ENCODE measurements around the gene OR2T10. TPM values are rescaled to one million over a fixed set of nuclear protein-coding genes. Genes with fewer than 3 reads are reported as not detected.

Gene OR2T10, protein sequence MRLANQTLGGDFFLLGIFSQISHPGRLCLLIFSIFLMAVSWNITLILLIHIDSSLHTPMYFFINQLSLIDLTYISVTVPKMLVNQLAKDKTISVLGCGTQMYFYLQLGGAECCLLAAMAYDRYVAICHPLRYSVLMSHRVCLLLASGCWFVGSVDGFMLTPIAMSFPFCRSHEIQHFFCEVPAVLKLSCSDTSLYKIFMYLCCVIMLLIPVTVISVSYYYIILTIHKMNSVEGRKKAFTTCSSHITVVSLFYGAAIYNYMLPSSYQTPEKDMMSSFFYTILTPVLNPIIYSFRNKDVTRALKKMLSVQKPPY
- not detected in 2 replicates for total RNA-seq

GRCh38 chr1:248597589-248597988 lies at the start of gene OR2T10:
TSS of gene OR2T10 (minus strand) at chr1:248597700. CDS start at chr1:248593768, 3,932 bp downstream.

DNA sequence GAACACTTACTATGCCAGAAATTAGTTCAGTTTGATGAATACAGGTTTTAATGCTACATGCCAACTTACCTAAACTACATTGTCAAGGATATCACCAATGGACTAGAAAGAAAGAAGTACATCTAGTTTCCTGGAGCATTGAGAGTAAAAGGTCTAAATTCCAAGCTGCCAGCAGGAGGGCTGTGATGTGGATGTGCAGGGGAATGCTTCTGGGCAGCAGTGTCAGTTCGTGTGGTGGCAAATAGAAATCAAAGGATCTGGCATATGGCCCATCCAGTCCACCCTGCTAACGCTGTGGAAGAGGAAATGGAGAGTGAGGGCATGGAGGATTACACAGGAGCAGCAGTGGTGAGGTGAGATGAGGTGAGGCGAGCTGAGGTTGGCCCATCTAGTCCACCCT lies 47.7 kb upstream of the OR2T10 start, which contains the start of gene OR2T35:
Gene OR2T35, minus strand, starts transcription at position 101 of the 400 bp plus-strand sequence. CDS start 6,020 bp downstream, outside the sequence.

DNA sequence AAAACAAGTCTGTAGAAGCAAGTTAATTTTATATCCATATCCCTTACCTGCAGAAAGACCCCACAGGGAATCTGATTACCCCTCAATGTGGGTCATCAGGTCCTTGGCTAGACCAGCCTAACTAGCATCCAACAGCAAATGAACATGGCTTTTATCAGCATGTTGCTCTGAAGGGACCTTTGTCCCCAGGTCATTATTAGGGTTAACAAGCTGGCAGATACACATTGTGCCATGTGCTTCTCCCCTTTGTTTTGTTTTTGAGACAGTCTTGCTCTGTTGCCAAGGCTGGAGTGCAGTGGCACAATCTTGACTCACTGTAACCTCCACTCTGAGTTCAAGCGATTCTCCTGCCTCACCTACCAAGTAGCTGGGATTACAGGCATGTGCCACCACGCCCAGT lies 37.5 kb upstream of the OR2T10 start, which contains the start of gene OR2T11:
Gene OR2T11, minus strand, starts transcription at position 101 of the 400 bp plus-strand sequence. CDS start 7,963 bp downstream, outside the sequence.

GRCh38 chr1:248574657-248575056 lies 22.8 kb downstream of the OR2T10 start, which contains the start of gene OR2T34:
TSS of gene OR2T34 (minus strand) at chr1:248574757. CDS start at chr1:248574757, 0 bp downstream.

GRCh38 chr1:248562672-248563071 lies 34.8 kb downstream of the OR2T10 start, which contains the start of gene OR2T29:
TSS of gene OR2T29 (minus strand) at chr1:248562772. CDS start at chr1:248559491, 3,281 bp downstream.

Other genes with a start within 250 kb of the OR2T10 start
- gene OR14C36, start 248.9 kb downstream of the OR2T10 start, total RNA-seq: not detected in 2 replicates
- not detected in 2 replicates for gene OR2T4, start 236.0 kb downstream of the OR2T10 start, total RNA-seq
- not detected in 2 replicates for gene OR2T6, start 222.0 kb downstream of the OR2T10 start, total RNA-seq
- gene OR2T1, start 194.7 kb downstream of the OR2T10 start, total RNA-seq: not detected in 2 replicates
- gene OR2T2, start 152.1 kb downstream of the OR2T10 start, total RNA-seq: not detected in 2 replicates
- gene OR2T3, start 124.3 kb downstream of the OR2T10 start, total RNA-seq: 0.24 TPM in 1 of 2 replicates, not detected in the other
- not detected in 2 replicates for gene OR2T5, start 109.1 kb downstream of the OR2T10 start, total RNA-seq
- gene OR2G6, start 89.6 kb downstream of the OR2T10 start, total RNA-seq: not detected in 2 replicates
- gene OR2T29, start 34.9 kb downstream of the OR2T10 start, total RNA-seq: not detected in 2 replicates
- not detected in 2 replicates for gene OR2T34, start 22.9 kb downstream of the OR2T10 start, total RNA-seq
- not detected in 2 replicates for gene OR2T11, start 37.4 kb upstream of the OR2T10 start, total RNA-seq
- not detected in 2 replicates for gene OR2T35, start 47.6 kb upstream of the OR2T10 start, total RNA-seq
- gene OR2T27, start 57.8 kb upstream of the OR2T10 start, total RNA-seq: not detected in 2 replicates
- not detected in 2 replicates for gene OR14I1, start 105.1 kb upstream of the OR2T10 start, total RNA-seq
- gene LYPD8, start 158.1 kb upstream of the OR2T10 start, total RNA-seq: under 0.01 TPM in 1 of 2 replicates, not detected in the other
- 15.1 and 26.7 TPM in 2 replicates for gene SH3BP5L, start 228.2 kb upstream of the OR2T10 start, total RNA-seq
- gene ZNF672, start 240.5 kb upstream of the OR2T10 start, total RNA-seq: 14.7 and 18.1 TPM in 2 replicates